ENCODE measurements around the gene OSER1.
"Not testable (repeated sequence)": the region's sequence is repeated elsewhere in the genome, so short reads cannot be mapped to it uniquely, and the experiment has no call there.

Gene OSER1

GRCh38 chr20:44251284-44251683, 40.7 kb upstream of the OSER1 start:
- TF ChIP-seq CTCF (IDR thresholded peaks at IDR 0.05; ENCODE audit: insufficient read depth, low read length, missing control alignments) = no peak
- ChIA-PET POLR2A (no interaction called here), CTCF (interaction anchor here (1.6 to 2.1 kb wide), 2 partner anchors 34 to 60 kb away, joined by 3 to 6 read pairs; partner anchors contain the start of gene FITM2)
- H3K4me3 ChIP-seq (ENCODE audit: low read depth, low read length) = no peak overlapping the region
- no peak for DNase-seq (ENCODE audit: low read depth, low spot score)

DNA sequence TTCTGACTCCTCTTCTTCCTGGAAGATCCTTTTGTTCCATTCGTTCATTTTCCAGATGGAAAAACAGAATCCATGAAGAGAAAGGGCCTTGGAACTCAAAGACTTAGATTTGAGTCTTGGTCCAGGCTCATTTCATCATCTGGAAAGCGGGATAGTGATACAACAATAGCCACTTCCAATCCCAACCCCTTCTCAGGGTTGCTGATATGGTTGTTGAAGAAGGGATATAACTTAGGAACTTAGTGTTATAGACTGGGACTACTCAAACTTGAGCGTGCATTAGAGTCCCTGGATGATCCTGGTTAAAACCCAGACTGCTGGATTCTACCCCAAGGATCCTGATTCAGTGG, 37.8 kb upstream of the OSER1 start:
- CTCF ChIA-PET = interaction anchor here (1.0 kb wide), 1 partner anchor 62 kb away, joined by 4 read pairs; the partner anchor contains the start of gene FITM2
- TF ChIP-seq CTCF (IDR thresholded peaks at IDR 0.05; ENCODE audit: insufficient read depth, low read length, missing control alignments) = no peak
- DNase-seq (ENCODE audit: low read depth, low spot score) = no peak

DNA sequence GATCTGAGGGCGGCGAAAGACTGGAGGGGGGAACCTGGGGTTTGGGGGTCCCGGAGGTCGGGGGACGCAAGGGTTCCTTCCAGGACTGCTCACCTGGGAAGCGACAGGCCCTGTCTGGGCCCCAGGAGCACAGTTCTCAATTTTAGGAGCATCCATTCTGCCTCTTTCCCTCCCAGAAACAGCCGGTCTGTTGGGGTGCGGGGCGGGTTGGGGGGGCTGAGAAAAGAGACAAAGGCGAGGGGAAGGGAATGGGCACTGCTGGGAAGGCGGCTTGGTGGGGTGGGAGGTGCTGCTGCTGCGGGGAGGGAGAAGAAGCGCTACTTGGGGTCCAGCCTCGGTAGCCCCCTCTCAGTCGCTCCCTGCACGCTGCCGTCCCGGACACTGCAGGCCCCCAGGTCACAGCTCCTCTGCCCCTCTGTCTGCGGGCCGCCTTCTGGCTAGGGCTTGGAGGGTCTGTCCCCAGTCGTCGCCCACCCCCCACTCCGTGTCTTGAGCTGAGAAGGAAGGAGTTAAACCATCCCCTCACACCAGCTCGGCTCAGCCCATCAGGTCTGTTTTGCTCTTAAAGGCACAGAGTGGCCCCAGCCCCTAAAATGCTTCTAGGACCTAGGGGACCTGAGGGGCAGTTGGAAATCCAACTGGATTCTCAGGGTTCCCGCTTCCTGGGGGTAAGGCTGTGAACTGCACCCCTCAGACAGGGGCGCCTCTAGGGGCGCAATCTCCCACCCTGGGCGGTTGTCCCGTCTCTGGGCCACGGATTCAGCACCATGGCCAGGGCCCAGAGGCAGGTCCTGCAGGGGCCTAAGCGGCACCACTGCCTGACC, 37.2 kb upstream of the OSER1 start:
- ChIA-PET POLR2A (no interaction called here), CTCF (interaction anchor here (1.0 to 1.2 kb wide), 2 partner anchors 63 kb away, joined by 4 read pairs; partner anchors contain the start of gene FITM2)
- no peak overlapping the region for H3K4me3 ChIP-seq (ENCODE audit: low read depth, low read length)
- no peak for DNase-seq (ENCODE audit: low read depth, low spot score)
- peak; percentile 54 for TF ChIP-seq CTCF (IDR thresholded peaks at IDR 0.05; ENCODE audit: insufficient read depth, low read length, missing control alignments)

More for the DNA sequence above, 37.8 kb upstream of the OSER1 start:
- no peak overlapping the region for H3K4me3 ChIP-seq (ENCODE audit: low read depth, low read length)
- POLR2A ChIA-PET = no interaction called here

DNA sequence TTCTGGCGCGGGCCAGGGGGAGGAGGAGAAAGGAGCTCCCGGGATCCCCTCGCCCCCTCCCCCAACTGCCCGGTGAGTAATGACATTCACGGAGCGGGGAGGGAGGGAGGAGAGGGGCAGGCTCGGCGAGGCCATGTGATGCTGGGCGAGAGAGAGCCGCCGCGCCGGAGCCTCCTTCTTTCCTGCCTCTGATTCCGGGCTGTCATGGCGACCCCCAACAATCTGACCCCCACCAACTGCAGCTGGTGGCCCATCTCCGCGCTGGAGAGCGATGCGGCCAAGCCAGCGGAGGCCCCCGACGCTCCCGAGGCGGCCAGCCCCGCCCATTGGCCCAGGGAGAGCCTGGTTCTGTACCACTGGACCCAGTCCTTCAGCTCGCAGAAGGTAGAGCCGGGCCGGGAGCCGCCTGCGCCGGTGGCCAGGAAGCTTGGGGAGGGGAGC, 36.6 kb upstream of the OSER1 start, which contains the start of gene GDAP1L1:
TSS of gene GDAP1L1 (plus strand) at position 178 of the 441 bp plus-strand sequence. CDS start at position 205, 27 bp downstream.
- ChIA-PET CTCF (interaction anchor here (0.7 to 1.2 kb wide), 3 partner anchors 14 to 64 kb away, joined by 3 to 4 read pairs (median 4); partner anchors contain the start of gene FITM2), POLR2A (no interaction called here)
- no peak within 1 kb of the TSS; the same call in 1 of the 2 replicates for H3K4me3 ChIP-seq (ENCODE audit: low read depth, low read length)
- TF ChIP-seq CTCF (IDR thresholded peaks at IDR 0.05; ENCODE audit: insufficient read depth, low read length, missing control alignments) = no peak
- no peak for DNase-seq (ENCODE audit: low read depth, low spot score)

- H3K4me3 ChIP-seq (ENCODE audit: low read depth, low read length) = no peak overlapping the region
- no peak for DNase-seq (ENCODE audit: low read depth, low spot score)
- ChIA-PET POLR2A (no interaction called here), CTCF (interaction anchor here (1.8 kb wide), 1 partner anchor 28 kb away, joined by 4 read pairs; no protein-coding TSS in a partner anchor)
- no peak for TF ChIP-seq CTCF (IDR thresholded peaks at IDR 0.05; ENCODE audit: insufficient read depth, low read length, missing control alignments)
These were observed 35.4 kb upstream of the OSER1 start for GRCh38 chr20:44245977-44246376.

- no peak overlapping the region for H3K4me3 ChIP-seq (ENCODE audit: low read depth, low read length)
- no peak for DNase-seq (ENCODE audit: low read depth, low spot score)
- CTCF ChIA-PET = no interaction called here
- POLR2A ChIA-PET = no interaction called here
- no peak for TF ChIP-seq CTCF (IDR thresholded peaks at IDR 0.05; ENCODE audit: insufficient read depth, low read length, missing control alignments)
These were observed 31.2 kb upstream of the OSER1 start for GRCh38 chr20:44241796-44242195.

GRCh38 chr20:44236840-44237239, 26.3 kb upstream of the OSER1 start:
- DNase-seq (ENCODE audit: low read depth, low spot score); POLR2A ChIA-PET; H3K4me3 ChIP-seq (ENCODE audit: low read depth, low read length): not testable (repeated sequence)
- CTCF ChIA-PET = interaction anchor here (1.2 kb wide), 1 partner anchor 21 kb away, joined by 6 read pairs; no protein-coding TSS in a partner anchor

All from AG04449 (cell line).